Astrocyte (in vitro differentiated cells and primary cell): ENCODE measurements around the gene YPEL1. TPM values are rescaled to one million over a fixed set of nuclear protein-coding genes. Genes with fewer than 3 reads are reported as not detected.
A peak's percentile ranks its signal among the peaks of the same experiment; 100 is the strongest.

ENCODE experiments used
- DNase-seq: peaks from one replicate; pipeline ENCODE4 v3.0.0-alpha.2; 2010; ENCODE audit warnings: low read depth
- FAIRE-seq: peaks from 2 replicates; lab custom pipeline; 2011; peaks lifted over from hg19 to GRCh38; lab: Jason Lieb, UNC
- H2AFZ ChIP-seq: 2 replicates; pipeline ENCODE4 v1.6.0; 2012; ENCODE audit warnings: low read depth, low read length, inconsistent platforms
- H3K27ac ChIP-seq: 2 replicates; pipeline ENCODE4 v1.5.1; 2011; ENCODE audit warnings: low read depth, low read length, inconsistent platforms
- H3K27me3 ChIP-seq: 2 replicates; pipeline ENCODE4 v1.6.0; 2011; ENCODE audit warnings: low read length, inconsistent platforms; ENCODE audit not compliant: insufficient read depth
- H3K36me3 ChIP-seq: 2 replicates; pipeline ENCODE4 v1.5.1; 2011; ENCODE audit warnings: low read length, inconsistent platforms; ENCODE audit not compliant: insufficient read depth
- H3K4me1 ChIP-seq: 2 replicates; pipeline ENCODE4 v1.5.1; 2011; ENCODE audit warnings: low read length, inconsistent platforms; ENCODE audit not compliant: insufficient read depth
- H3K4me2 ChIP-seq: 2 replicates; pipeline ENCODE4 v1.6.0; 2012; ENCODE audit warnings: low read length, inconsistent platforms
- H3K4me3 ChIP-seq: 2 replicates; pipeline ENCODE4 v1.5.1; 2011; ENCODE audit warnings: low read depth, mild to moderate bottlenecking, low read length, inconsistent platforms; ENCODE audit not compliant: insufficient read depth
- H3K79me2 ChIP-seq: 2 replicates; pipeline ENCODE4 v1.6.0; 2012; ENCODE audit warnings: mild to moderate bottlenecking, low read length, inconsistent platforms; ENCODE audit not compliant: insufficient read depth
- H3K9ac ChIP-seq: 2 replicates; pipeline ENCODE4 v1.6.0; 2012; ENCODE audit warnings: mild to moderate bottlenecking, low read length, inconsistent platforms
- H3K9me3 ChIP-seq: 2 replicates; pipeline ENCODE4 v1.5.1; 2012; ENCODE audit warnings: low read depth, mild to moderate bottlenecking, low read length, inconsistent platforms; ENCODE audit not compliant: insufficient read depth
- H4K20me1 ChIP-seq: 2 replicates; pipeline ENCODE4 v1.6.0; 2012; ENCODE audit warnings: low read length, inconsistent platforms; ENCODE audit not compliant: insufficient read depth
- H3K27ac Mint-ChIP-seq: one replicate; pipeline ENCODE4 v1.8.0; 2021; ENCODE audit warnings: mild to moderate bottlenecking, mixed read lengths; ENCODE audit not compliant: unreplicated experiment
- H3K27me3 Mint-ChIP-seq: one replicate; pipeline ENCODE4 v1.8.0; 2021; ENCODE audit warnings: low read depth, mixed read lengths; ENCODE audit not compliant: unreplicated experiment
- H3K36me3 Mint-ChIP-seq: one replicate; pipeline ENCODE4 v1.8.0; 2021; ENCODE audit warnings: low read depth, mixed read lengths; ENCODE audit not compliant: unreplicated experiment
- H3K4me1 Mint-ChIP-seq: one replicate; pipeline ENCODE4 v1.8.0; 2021; ENCODE audit warnings: low read depth, mixed read lengths; ENCODE audit not compliant: unreplicated experiment
- H3K4me3 Mint-ChIP-seq: one replicate; pipeline ENCODE4 v1.8.0; 2021; ENCODE audit warnings: mild to moderate bottlenecking, moderate library complexity, mixed read lengths; ENCODE audit not compliant: unreplicated experiment
- H3K9me3 Mint-ChIP-seq: one replicate; pipeline ENCODE4 v1.8.0; 2021; ENCODE audit warnings: mild to moderate bottlenecking, mixed read lengths; ENCODE audit not compliant: unreplicated experiment
- EZH2 ChIP-seq: IDR thresholded peaks from 2 replicates; pipeline ENCODE4 v1.6.1; 2012; ENCODE audit warnings: mild to moderate bottlenecking, low read length, inconsistent platforms; ENCODE audit not compliant: insufficient read depth
- microRNA-seq: library from miRNA; unstranded; fragments of <30 nt; microRNA quantifications from one replicate; pipeline ENCODE4 v1.2.0, GENCODE V29; 2020
- total RNA-seq: library from RNA; stranded (reverse); gene quantifications from 2 replicates; pipeline ENCODE4 v1.2.1, GENCODE V29; 2021
- TF ChIP-seq, protein P1 (sequence below): IDR thresholded peaks from 2 replicates; pipeline ENCODE4 v1.5.1; 2011; ENCODE audit warnings: low read depth, mild to moderate bottlenecking, inconsistent platforms, low read length, moderate library complexity; ENCODE audit not compliant: insufficient read depth

Gene YPEL1
- total RNA-seq, 1 donor from 2014 or later: 0.86 TPM

DNA sequence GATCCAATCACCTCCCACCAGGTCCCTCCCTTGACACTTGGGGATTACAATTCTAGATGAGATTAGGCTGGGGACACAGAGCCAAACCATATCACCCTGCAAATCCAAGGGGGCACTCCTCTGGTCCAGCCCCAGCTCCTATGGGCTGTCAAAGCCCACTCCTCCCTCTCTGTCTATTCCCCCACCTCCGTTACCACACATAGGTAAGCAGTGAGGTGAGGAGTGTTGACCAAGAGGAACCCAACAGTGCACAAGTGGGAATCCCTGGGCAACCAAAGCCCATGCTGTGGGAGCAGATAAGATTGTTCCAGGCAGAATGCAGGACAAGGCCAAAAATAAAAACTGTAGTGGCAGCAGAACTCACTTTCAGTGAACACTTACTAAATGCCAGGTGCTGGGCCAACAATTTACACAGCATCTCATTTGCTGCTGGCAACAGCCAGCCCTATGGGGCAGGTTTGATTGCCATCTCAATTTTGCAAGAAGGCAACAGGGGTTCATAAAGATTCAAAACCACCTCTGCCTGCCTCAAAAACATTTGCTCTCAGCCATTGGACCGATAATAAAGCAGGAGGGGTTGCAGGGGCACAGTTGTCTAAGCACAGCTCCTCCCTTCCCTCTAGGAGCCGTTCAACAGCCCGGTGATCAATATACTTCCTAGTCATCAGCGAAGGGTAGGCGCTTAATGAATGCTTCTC is 84.6 kb downstream of the YPEL1 start:
- H2AFZ ChIP-seq: peak overlapping the region; percentile 77
- DNase-seq: no peak

DNA sequence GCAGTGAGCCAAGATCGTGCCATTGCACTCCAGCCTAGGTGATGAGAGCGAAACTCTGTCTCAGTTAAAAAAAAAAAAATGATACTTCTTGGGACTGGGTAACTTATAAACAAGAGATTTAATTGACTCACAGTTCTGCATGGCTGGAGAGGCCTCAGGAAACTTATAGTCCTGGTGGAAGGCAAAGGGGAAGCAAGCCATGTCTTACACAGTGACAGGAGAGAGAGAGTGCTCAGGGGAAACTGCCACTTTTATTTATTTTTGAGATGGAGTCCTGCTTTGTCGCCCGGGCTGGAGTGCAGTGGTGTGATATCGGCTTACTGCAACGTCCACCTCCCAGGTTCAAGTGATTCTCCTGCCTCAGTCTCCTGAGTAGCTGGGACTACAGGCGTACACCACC is 85.3 kb downstream of the YPEL1 start:
- H3K36me3 Mint-ChIP-seq: peaks cover 3% of the 10 kb centered on the region
- Histone ChIP-seq H3K9ac (no peak overlapping the region), H3K4me1 (peaks cover 18% of the 10 kb centered on the region), H3K36me3 (peaks cover 8% of the 10 kb centered on the region), H3K27me3 (no peaks in the 10 kb centered on the region), H4K20me1 (peaks cover 22% of the 10 kb centered on the region), H3K79me2 (peaks cover 17% of the 10 kb centered on the region), H3K27ac (no peak overlapping the region), H3K9me3 (no peaks in the 10 kb centered on the region), H2AFZ (no peak overlapping the region), H3K4me3 (no peak overlapping the region), H3K4me2 (peak overlapping the region; percentile 89)
- H3K4me3 Mint-ChIP-seq: peak overlapping the region; percentile 30
- H3K9me3 Mint-ChIP-seq: no peaks in the 10 kb centered on the region
- no peaks in the 10 kb centered on the region for H3K27me3 Mint-ChIP-seq
- H3K4me1 Mint-ChIP-seq: peaks cover 3% of the 10 kb centered on the region
- DNase-seq (no peak), FAIRE-seq (no peak)
- no peak overlapping the region for H3K27ac Mint-ChIP-seq
- TF ChIP-seq EZH2: no peak
- TF ChIP-seq, protein P1, sequence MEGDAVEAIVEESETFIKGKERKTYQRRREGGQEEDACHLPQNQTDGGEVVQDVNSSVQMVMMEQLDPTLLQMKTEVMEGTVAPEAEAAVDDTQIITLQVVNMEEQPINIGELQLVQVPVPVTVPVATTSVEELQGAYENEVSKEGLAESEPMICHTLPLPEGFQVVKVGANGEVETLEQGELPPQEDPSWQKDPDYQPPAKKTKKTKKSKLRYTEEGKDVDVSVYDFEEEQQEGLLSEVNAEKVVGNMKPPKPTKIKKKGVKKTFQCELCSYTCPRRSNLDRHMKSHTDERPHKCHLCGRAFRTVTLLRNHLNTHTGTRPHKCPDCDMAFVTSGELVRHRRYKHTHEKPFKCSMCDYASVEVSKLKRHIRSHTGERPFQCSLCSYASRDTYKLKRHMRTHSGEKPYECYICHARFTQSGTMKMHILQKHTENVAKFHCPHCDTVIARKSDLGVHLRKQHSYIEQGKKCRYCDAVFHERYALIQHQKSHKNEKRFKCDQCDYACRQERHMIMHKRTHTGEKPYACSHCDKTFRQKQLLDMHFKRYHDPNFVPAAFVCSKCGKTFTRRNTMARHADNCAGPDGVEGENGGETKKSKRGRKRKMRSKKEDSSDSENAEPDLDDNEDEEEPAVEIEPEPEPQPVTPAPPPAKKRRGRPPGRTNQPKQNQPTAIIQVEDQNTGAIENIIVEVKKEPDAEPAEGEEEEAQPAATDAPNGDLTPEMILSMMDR: no peak

More for the DNA sequence above, 84.6 kb downstream of the YPEL1 start:
- peak overlapping the region; percentile 75 for H3K4me3 ChIP-seq
- H3K4me2 ChIP-seq: peak overlapping the region; percentile 89
- no peaks in the 10 kb centered on the region for H3K27me3 ChIP-seq
- H3K4me1 Mint-ChIP-seq: peaks cover 3% of the 10 kb centered on the region
- peaks cover 17% of the 10 kb centered on the region for H3K79me2 ChIP-seq
- peaks cover 18% of the 10 kb centered on the region for H3K4me1 ChIP-seq
- H3K4me3 Mint-ChIP-seq: peak overlapping the region; percentile 90
- TF ChIP-seq, protein P1: no peak
- no peak for TF ChIP-seq EZH2
- FAIRE-seq: no peak
- no peaks in the 10 kb centered on the region for H3K27me3 Mint-ChIP-seq
- H3K36me3 ChIP-seq: peaks cover 8% of the 10 kb centered on the region
- H3K9ac ChIP-seq: peak overlapping the region; percentile 78
- H3K27ac ChIP-seq: peak overlapping the region; percentile 51
- no peaks in the 10 kb centered on the region for H3K9me3 Mint-ChIP-seq
- H3K9me3 ChIP-seq: no peaks in the 10 kb centered on the region
- peak overlapping the region; percentile 41 for H3K27ac Mint-ChIP-seq
- H3K36me3 Mint-ChIP-seq: peaks cover 3% of the 10 kb centered on the region
- H4K20me1 ChIP-seq: peaks cover 19% of the 10 kb centered on the region

Small RNA genes lying within 50 kb of the gene (microRNA-seq; reads per million reads assigned to microRNA genes)
- gene MIR130B (3,165 reads per million, percentile 90 among the genes with 10 or more reads in this experiment), gene MIR301B (76.9 reads per million, percentile 64 among the genes with 10 or more reads in this experiment)

Other genes starting within 250 kb of the YPEL1 start
- gene RIMBP3C, start 184.3 kb downstream of the YPEL1 start, total RNA-seq: 0.23 and 0.43 TPM in 2 replicates
- 59.1 and 62.8 TPM in 2 replicates for gene UBE2L3, start 168.1 kb downstream of the YPEL1 start, total RNA-seq
- 34.0 and 34.3 TPM in 2 replicates for gene YDJC, start 105.8 kb downstream of the YPEL1 start, total RNA-seq
- gene CCDC116, start 103.0 kb downstream of the YPEL1 start, total RNA-seq: 0.11 and 0.22 TPM in 2 replicates
- 46.8 and 49.5 TPM in 2 replicates for gene SDF2L1, start 93.5 kb downstream of the YPEL1 start, total RNA-seq
- 28.2 and 28.5 TPM in 2 replicates for gene PPIL2, start 69.8 kb downstream of the YPEL1 start, total RNA-seq
- 138 and 148 TPM in 2 replicates for gene MAPK1, start 131.9 kb upstream of the YPEL1 start, total RNA-seq
- gene PPM1F, start 217.1 kb upstream of the YPEL1 start, total RNA-seq: 24.2 and 27.9 TPM in 2 replicates
- gene TOP3B, start 247.0 kb upstream of the YPEL1 start, total RNA-seq: 27.5 and 37.3 TPM in 2 replicates